SK-N-SH (cell line): Measurements from ENCODE around the gene LRMDA. TPM values are rescaled to one million over a fixed set of nuclear protein-coding genes. Genes with fewer than 3 reads are reported as not detected.

Experiments used
- CTCF ChIA-PET: fragments of 300-600, 350-600 bp; formaldehyde crosslinking; extraction: SDS; loops from one replicate; lab custom pipeline; 2021; lab: Yijun Ruan, JAX
- POLR2A ChIA-PET: fragments of 350-600 bp; sonication (Branson Sonifier 250); formaldehyde crosslinking; extraction: SDS; loops from one replicate; lab custom pipeline; 2020; ENCODE audit warnings: antibody characterized with exemption, inconsistent platforms; lab: Yijun Ruan, JAX
- DNase-seq: peaks from one replicate; pipeline ENCODE4 v3.0.0; 2012
- H2AFZ ChIP-seq: fragments of 200-600 bp; sonication (generic); 2 replicates; pipeline ENCODE4 v1.8.1; 2016; ENCODE audit warnings: antibody characterized with exemption, mild to moderate bottlenecking, low read depth
- H3F3A ChIP-seq: fragments of 200-600 bp; sonication (generic); replicated peaks from 2 replicates; pipeline ENCODE3; 2016; ENCODE audit warnings: antibody characterized with exemption, mild to moderate bottlenecking; ENCODE audit not compliant: insufficient read depth
- H3K27ac ChIP-seq, 2 experiments: fragments of 200-500 bp in 1 of 2; fragments of 200-600 bp in 1 of 2; sonication (Bioruptor generic) in 1 of 2; sonication (generic), shearing (Covaris generic) in 1 of 2; 2 replicates each; pipeline versions ENCODE4 v1.5.1 to v1.6.1; 2014 to 2016; ENCODE audit warnings: low read depth in 2 of 2, inconsistent platforms in 1 of 2, low read length in 1 of 2, mild to moderate bottlenecking in 1 of 2, mixed read lengths in 1 of 2
- H3K27me3 ChIP-seq: fragments of 200-600 bp; sonication (generic), shearing (Covaris generic); 2 replicates; pipeline ENCODE4 v1.6.1; 2016; ENCODE audit warnings: mixed run types; ENCODE audit not compliant: insufficient read depth
- H3K36me3 ChIP-seq, 2 experiments: fragments of 200-500 bp in 1 of 2; fragments of 200-600 bp in 1 of 2; sonication (Bioruptor generic) in 1 of 2; sonication (generic) in 1 of 2; replicated peaks in 1 of 2; 2 replicates each; pipeline versions ENCODE3 to v1.5.1; 2014 to 2016; ENCODE audit warnings: low read length in 1 of 2, mild to moderate bottlenecking in 1 of 2; ENCODE audit not compliant: insufficient read depth in 2 of 2, control insufficient read depth in 1 of 2
- H3K4me1 ChIP-seq, 2 experiments: fragments of 200-500 bp in 1 of 2; fragments of 200-600 bp in 1 of 2; sonication (Bioruptor generic) in 1 of 2; sonication (generic), shearing (Covaris generic) in 1 of 2; 2 replicates each; pipeline versions ENCODE4 v1.5.1 to v1.6.1; 2014 to 2016; ENCODE audit warnings: low read depth in 1 of 2, low read length in 1 of 2, mixed run types in 1 of 2; ENCODE audit not compliant: insufficient read depth in 2 of 2, control insufficient read depth in 1 of 2
- H3K4me2 ChIP-seq: fragments of 200-600 bp; sonication (generic), shearing (Covaris generic); 2 replicates; pipeline ENCODE4 v1.6.1; 2017; ENCODE audit warnings: mixed run types
- H3K4me3 ChIP-seq, 2 experiments: fragments of 200-500 bp in 1 of 2; fragments of 200-600 bp in 1 of 2; sonication (Bioruptor generic) in 1 of 2; sonication (generic), shearing (Covaris generic) in 1 of 2; 2 replicates each; pipeline versions ENCODE4 v1.5.1 to v1.8.1; 2014 to 2016; ENCODE audit warnings: low read depth in 2 of 2, inconsistent platforms in 1 of 2, low read length in 1 of 2, mild to moderate bottlenecking in 1 of 2, mixed read lengths in 1 of 2, moderate library complexity in 1 of 2
- H3K79me2 ChIP-seq: fragments of 200-600 bp; sonication (generic); 2 replicates; pipeline ENCODE4 v1.8.1; 2017; ENCODE audit warnings: mild to moderate bottlenecking; ENCODE audit not compliant: insufficient read depth
- H3K9ac ChIP-seq: fragments of 200-600 bp; sonication (generic); 2 replicates; pipeline ENCODE4 v1.6.1; 2017; ENCODE audit warnings: mixed run types
- H3K9me2 ChIP-seq: fragments of 200-600 bp; sonication (generic); 2 replicates; pipeline ENCODE4 v1.6.1; 2017; ENCODE audit warnings: mixed run types
- H3K9me3 ChIP-seq: fragments of 200-600 bp; sonication (generic); 2 replicates; pipeline ENCODE4 v1.6.1; 2017; ENCODE audit warnings: mixed run types, mild to moderate bottlenecking, moderate library complexity
- H4K20me1 ChIP-seq: fragments of 200-600 bp; sonication (generic); 2 replicates; pipeline ENCODE4 v1.6.1; 2017; ENCODE audit warnings: mild to moderate bottlenecking, mixed run types; ENCODE audit not compliant: insufficient read depth
- EP300 ChIP-seq, 2 experiments: IDR thresholded peaks; 2 replicates each; pipeline versions ENCODE4 v1.4.0 to v1.6.1; 2012; ENCODE audit warnings: borderline replicate concordance in 1 of 2, low read depth in 1 of 2, low read length in 1 of 2
- FOSL2 ChIP-seq: IDR thresholded peaks from 2 replicates; pipeline ENCODE4 v1.4.0; 2012; ENCODE audit warnings: low read depth, mild to moderate bottlenecking, moderate library complexity, borderline replicate concordance
- IRF3 ChIP-seq: fragments of 150-350 bp; IDR thresholded peaks from 2 replicates; pipeline ENCODE4 v1.6.1; 2016; ENCODE audit warnings: mild to moderate bottlenecking, low read depth, low read length
- MEF2A ChIP-seq: IDR thresholded peaks from 2 replicates; pipeline ENCODE4 v1.4.0; 2012; ENCODE audit warnings: low read depth, borderline replicate concordance
- NFIC ChIP-seq: IDR thresholded peaks from 2 replicates; pipeline ENCODE4 v1.4.0; 2012; ENCODE audit warnings: borderline replicate concordance
- NRF1 ChIP-seq: IDR thresholded peaks from 2 replicates; pipeline ENCODE4 v1.6.1; 2012; ENCODE audit warnings: low read depth, mild to moderate bottlenecking, low read length
- POLR2AphosphoS5 ChIP-seq: IDR thresholded peaks from 2 replicates; pipeline ENCODE4 v1.6.1; 2012; ENCODE audit warnings: low read depth, low read length
- RCOR1 ChIP-seq: fragments of 150-350 bp; IDR thresholded peaks from 2 replicates; pipeline ENCODE4 v1.6.1; 2017; ENCODE audit warnings: antibody characterized with exemption, low read length
- RFX5 ChIP-seq: IDR thresholded peaks from 2 replicates; pipeline ENCODE4 v1.6.1; 2012; ENCODE audit warnings: mild to moderate bottlenecking, improper control_type of control experiment, low read length
- TAF1 ChIP-seq: IDR thresholded peaks from 2 replicates; pipeline ENCODE4 v1.6.1; 2012; ENCODE audit warnings: low read depth, mild to moderate bottlenecking, low read length, moderate library complexity, borderline replicate concordance
- TEAD4 ChIP-seq: IDR thresholded peaks from 2 replicates; pipeline ENCODE4 v1.4.0; 2012; ENCODE audit warnings: mild to moderate bottlenecking, borderline replicate concordance; ENCODE audit not compliant: insufficient read depth
- USF1 ChIP-seq: IDR thresholded peaks from 2 replicates; pipeline ENCODE4 v1.4.0; 2012; ENCODE audit warnings: low read depth, borderline replicate concordance
- YY1 ChIP-seq: IDR thresholded peaks from 2 replicates; pipeline ENCODE4 v1.4.0; 2012; ENCODE audit warnings: low read depth, mild to moderate bottlenecking
- WGBS: methylation state at CpG from one replicate; pipeline ENCODE4 v1.1.6; 2017; ENCODE audit warnings: low lambda C conversion rate; 5-methylcytosine and 5-hydroxymethylcytosine counted together
- polyA plus RNA-seq, 3 experiments: library from polyadenylated mRNA; depleted of rRNA; stranded (reverse); fragments of >200 nt; gene quantifications; 2 replicates each; pipeline ENCODE4 v1.2.3, GENCODE V29; 2012

Gene LRMDA
- polyA plus RNA-seq, 1 of the 3 experiments (the other 2 are of a cell fraction) = 0.95 TPM

GRCh38 chr10:76251841-76252671 is 820.6 kb downstream of the LRMDA start (continued):
- TF ChIP-seq MEF2A = no peak

- TF ChIP-seq NFIC (no peak), IRF3 (no peak), EP300 (IDR thresholded peaks at IDR 0.05; ENCODE audit: borderline replicate concordance in 1 of 2, low read depth in 1 of 2, low read length in 1 of 2) (no peak), YY1 (no peak), TAF1 (no peak), NRF1 (no peak), RCOR1 (no peak), USF1 (no peak), POLR2AphosphoS5 (no peak)
- TF ChIP-seq, all 33 proteins: peak for 0
- ChIA-PET CTCF (interaction anchor here (0.8 to 1.1 kb wide), 3 partner anchors 11 to 30 kb away, joined by 3 read pairs; no protein-coding TSS in a partner anchor), POLR2A (no interaction called here)
- no peak overlapping the region for H2AFZ ChIP-seq
- no peaks in the 10 kb centered on the region for H3K79me2 ChIP-seq
- no peaks in the 10 kb centered on the region for H3F3A ChIP-seq
- H3K27ac ChIP-seq = peak overlapping the region in 1 of 2 experiments; percentile 72; a peak in 1 of 4 replicates
- no peaks in the 10 kb centered on the region for H3K4me1 ChIP-seq
- H3K9me2 ChIP-seq = no peaks in the 10 kb centered on the region
- H4K20me1 ChIP-seq = no peaks in the 10 kb centered on the region
- H3K4me2 ChIP-seq = no peak overlapping the region
- H3K36me3 ChIP-seq = no peaks in the 10 kb centered on the region
- H3K9me3 ChIP-seq = no peaks in the 10 kb centered on the region
- H3K4me3 ChIP-seq = no peak overlapping the region
- no peak for DNase-seq
- 76% methylated on average over 7 of the region's 7 CpGs for WGBS
- H3K27me3 ChIP-seq = no peaks in the 10 kb centered on the region
- no peak overlapping the region for H3K9ac ChIP-seq
Observed at GRCh38 chr10:76252733-76253132, 821.3 kb downstream of the LRMDA start.

GRCh38 chr10:76255241-76255640 is 823.8 kb downstream of the LRMDA start:
- no peaks in the 10 kb centered on the region for H4K20me1 ChIP-seq
- ChIA-PET POLR2A (no interaction called here), CTCF (no interaction called here)
- no peak overlapping the region for H3K9ac ChIP-seq
- peaks cover 7% of the 10 kb centered on the region for H3K9me3 ChIP-seq
- peaks cover 0 to 6% of the 10 kb centered on the region in 2 experiments for H3K36me3 ChIP-seq
- H2AFZ ChIP-seq = no peak overlapping the region
- H3K27me3 ChIP-seq = no peaks in the 10 kb centered on the region
- no peaks in the 10 kb centered on the region for H3F3A ChIP-seq
- 89% methylated on average over 1 of the region's 1 CpG for WGBS
- TF ChIP-seq FOSL2 (no peak), TEAD4 (no peak), RFX5 (no peak), TAF1 (no peak)
- no peaks in the 10 kb centered on the region for H3K9me2 ChIP-seq
- no peaks in the 10 kb centered on the region for H3K4me1 ChIP-seq
- no peak overlapping the region for H3K4me2 ChIP-seq
- H3K4me3 ChIP-seq = no peak overlapping the region
- no peak overlapping the region for H3K27ac ChIP-seq
- H3K79me2 ChIP-seq = no peaks in the 10 kb centered on the region
- DNase-seq = no peak
